ENCODE results near the gene ATG16L1. TPM values are rescaled to one million over a fixed set of nuclear protein-coding genes. Genes with fewer than 3 reads are reported as not detected.

ATG16L1 gene
- polyA plus RNA-seq, 1 donor from 2014 or later, result 67.6 TPM

DNA sequence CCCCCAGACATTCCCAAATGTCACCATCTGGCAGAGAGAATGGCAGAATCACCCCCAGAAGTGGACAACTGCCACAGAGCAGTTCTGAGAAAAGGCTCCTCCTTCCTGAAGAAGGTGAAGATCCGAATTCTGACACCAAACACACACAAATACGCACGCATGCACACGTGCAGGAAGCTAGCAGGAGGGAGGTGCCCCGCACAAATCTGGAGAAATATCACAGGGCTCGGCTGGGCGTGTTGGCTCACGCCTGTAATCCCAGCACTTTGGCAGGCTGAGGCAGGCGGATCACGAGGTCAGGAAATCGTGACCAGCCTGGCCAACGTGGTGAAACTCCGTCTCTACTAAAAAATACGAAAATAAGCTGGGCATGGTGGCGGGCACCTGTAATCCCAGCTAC is 38.5 kb upstream of the ATG16L1 start:
- Histone ChIP-seq H3K27ac (ENCODE audit: low read length) (no peak overlapping the region), H3K9ac (ENCODE audit: low read length) (no peak overlapping the region), H2AFZ (ENCODE audit: low read depth, low read length) (no peak overlapping the region), H3K36me3 (ENCODE audit: insufficient read depth, low read length) (no peaks in the 10 kb centered on the region), H3K9me2 (ENCODE audit: insufficient read depth, low read length) (no peaks in the 10 kb centered on the region), H4K20me1 (ENCODE audit: insufficient read depth) (no peaks in the 10 kb centered on the region), H3K27me3 (ENCODE audit: insufficient read depth, low read depth, low read length) (no peaks in the 10 kb centered on the region), H3K4me3 (ENCODE audit: low read length) (no peak overlapping the region), H3K9me3 (ENCODE audit: low read length) (no peaks in the 10 kb centered on the region), H3F3A (ENCODE audit: insufficient read depth, low read length, poor library complexity, severe bottlenecking) (no peaks in the 10 kb centered on the region), H3K4me2 (ENCODE audit: low read length) (no peak overlapping the region), H3K79me2 (replicated peaks; ENCODE audit: insufficient read depth, low read length) (no peaks in the 10 kb centered on the region)
- no peak for TF ChIP-seq POLR2AphosphoS5 (IDR thresholded peaks at IDR 0.05)
- TF ChIP-seq, protein P1, sequence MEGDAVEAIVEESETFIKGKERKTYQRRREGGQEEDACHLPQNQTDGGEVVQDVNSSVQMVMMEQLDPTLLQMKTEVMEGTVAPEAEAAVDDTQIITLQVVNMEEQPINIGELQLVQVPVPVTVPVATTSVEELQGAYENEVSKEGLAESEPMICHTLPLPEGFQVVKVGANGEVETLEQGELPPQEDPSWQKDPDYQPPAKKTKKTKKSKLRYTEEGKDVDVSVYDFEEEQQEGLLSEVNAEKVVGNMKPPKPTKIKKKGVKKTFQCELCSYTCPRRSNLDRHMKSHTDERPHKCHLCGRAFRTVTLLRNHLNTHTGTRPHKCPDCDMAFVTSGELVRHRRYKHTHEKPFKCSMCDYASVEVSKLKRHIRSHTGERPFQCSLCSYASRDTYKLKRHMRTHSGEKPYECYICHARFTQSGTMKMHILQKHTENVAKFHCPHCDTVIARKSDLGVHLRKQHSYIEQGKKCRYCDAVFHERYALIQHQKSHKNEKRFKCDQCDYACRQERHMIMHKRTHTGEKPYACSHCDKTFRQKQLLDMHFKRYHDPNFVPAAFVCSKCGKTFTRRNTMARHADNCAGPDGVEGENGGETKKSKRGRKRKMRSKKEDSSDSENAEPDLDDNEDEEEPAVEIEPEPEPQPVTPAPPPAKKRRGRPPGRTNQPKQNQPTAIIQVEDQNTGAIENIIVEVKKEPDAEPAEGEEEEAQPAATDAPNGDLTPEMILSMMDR (IDR thresholded peaks at IDR 0.05; ENCODE audit: poor library complexity, severe bottlenecking), result no peak
- TF ChIP-seq, protein P2, sequence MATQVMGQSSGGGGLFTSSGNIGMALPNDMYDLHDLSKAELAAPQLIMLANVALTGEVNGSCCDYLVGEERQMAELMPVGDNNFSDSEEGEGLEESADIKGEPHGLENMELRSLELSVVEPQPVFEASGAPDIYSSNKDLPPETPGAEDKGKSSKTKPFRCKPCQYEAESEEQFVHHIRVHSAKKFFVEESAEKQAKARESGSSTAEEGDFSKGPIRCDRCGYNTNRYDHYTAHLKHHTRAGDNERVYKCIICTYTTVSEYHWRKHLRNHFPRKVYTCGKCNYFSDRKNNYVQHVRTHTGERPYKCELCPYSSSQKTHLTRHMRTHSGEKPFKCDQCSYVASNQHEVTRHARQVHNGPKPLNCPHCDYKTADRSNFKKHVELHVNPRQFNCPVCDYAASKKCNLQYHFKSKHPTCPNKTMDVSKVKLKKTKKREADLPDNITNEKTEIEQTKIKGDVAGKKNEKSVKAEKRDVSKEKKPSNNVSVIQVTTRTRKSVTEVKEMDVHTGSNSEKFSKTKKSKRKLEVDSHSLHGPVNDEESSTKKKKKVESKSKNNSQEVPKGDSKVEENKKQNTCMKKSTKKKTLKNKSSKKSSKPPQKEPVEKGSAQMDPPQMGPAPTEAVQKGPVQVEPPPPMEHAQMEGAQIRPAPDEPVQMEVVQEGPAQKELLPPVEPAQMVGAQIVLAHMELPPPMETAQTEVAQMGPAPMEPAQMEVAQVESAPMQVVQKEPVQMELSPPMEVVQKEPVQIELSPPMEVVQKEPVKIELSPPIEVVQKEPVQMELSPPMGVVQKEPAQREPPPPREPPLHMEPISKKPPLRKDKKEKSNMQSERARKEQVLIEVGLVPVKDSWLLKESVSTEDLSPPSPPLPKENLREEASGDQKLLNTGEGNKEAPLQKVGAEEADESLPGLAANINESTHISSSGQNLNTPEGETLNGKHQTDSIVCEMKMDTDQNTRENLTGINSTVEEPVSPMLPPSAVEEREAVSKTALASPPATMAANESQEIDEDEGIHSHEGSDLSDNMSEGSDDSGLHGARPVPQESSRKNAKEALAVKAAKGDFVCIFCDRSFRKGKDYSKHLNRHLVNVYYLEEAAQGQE (IDR thresholded peaks at IDR 0.05; ENCODE audit: borderline replicate concordance), result no peak
- no peak for TF ChIP-seq EP300 (conservative IDR thresholded peaks at IDR 0.05; ENCODE audit: poor library complexity, severe bottlenecking)
- TF ChIP-seq SMC3 (conservative IDR thresholded peaks at IDR 0.05; ENCODE audit: poor library complexity), result no peak
- TF ChIP-seq MXI1 (conservative IDR thresholded peaks at IDR 0.05; ENCODE audit: poor library complexity, severe bottlenecking), result no peak
- no peak for TF ChIP-seq RAD21 (conservative IDR thresholded peaks at IDR 0.05)
- no peak for TF ChIP-seq EZH2 (IDR thresholded peaks at IDR 0.05; ENCODE audit: borderline replicate concordance, insufficient read depth, low read length, poor library complexity, severe bottlenecking)
- no peak for TF ChIP-seq TAF1 (IDR thresholded peaks at IDR 0.05; ENCODE audit: low read depth)

DNA sequence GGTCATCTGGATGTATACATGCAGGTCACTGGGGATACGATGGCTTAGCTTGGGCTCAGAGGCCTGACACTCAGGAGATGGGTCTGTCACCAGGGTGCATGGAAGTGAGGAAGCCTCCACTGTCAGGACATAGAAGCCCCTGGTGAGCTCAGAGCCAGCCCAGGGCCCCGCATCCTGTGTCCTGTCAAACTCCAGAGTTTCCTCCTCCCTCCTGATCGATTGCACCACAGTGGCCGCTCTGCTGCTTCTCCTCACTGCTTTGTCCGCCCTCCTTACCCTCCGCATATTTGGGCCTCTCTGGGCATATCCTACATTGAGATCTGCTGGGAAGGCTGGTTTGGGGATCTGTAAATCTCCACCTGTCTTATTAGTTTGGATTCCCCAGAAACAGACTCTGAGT is 37.5 kb upstream of the ATG16L1 start:
- Histone ChIP-seq H4K20me1 (ENCODE audit: insufficient read depth) (no peaks in the 10 kb centered on the region), H3K4me3 (ENCODE audit: low read length) (no peak overlapping the region), H3K27ac (ENCODE audit: low read length) (no peak overlapping the region), H3K36me3 (ENCODE audit: insufficient read depth, low read length) (no peaks in the 10 kb centered on the region), H3F3A (ENCODE audit: insufficient read depth, low read length, poor library complexity, severe bottlenecking) (no peaks in the 10 kb centered on the region), H3K9me3 (ENCODE audit: low read length) (no peaks in the 10 kb centered on the region), H2AFZ (ENCODE audit: low read depth, low read length) (no peak overlapping the region), H3K9me2 (ENCODE audit: insufficient read depth, low read length) (no peaks in the 10 kb centered on the region), H3K79me2 (replicated peaks; ENCODE audit: insufficient read depth, low read length) (no peaks in the 10 kb centered on the region), H3K27me3 (ENCODE audit: insufficient read depth, low read depth, low read length) (no peaks in the 10 kb centered on the region), H3K4me2 (ENCODE audit: low read length) (no peak overlapping the region), H3K9ac (ENCODE audit: low read length) (no peak overlapping the region)
- no peak for TF ChIP-seq EP300 (conservative IDR thresholded peaks at IDR 0.05; ENCODE audit: poor library complexity, severe bottlenecking)
- no peak for TF ChIP-seq RAD21 (conservative IDR thresholded peaks at IDR 0.05)
- no peak for TF ChIP-seq SMC3 (conservative IDR thresholded peaks at IDR 0.05; ENCODE audit: poor library complexity)
- TF ChIP-seq MXI1 (conservative IDR thresholded peaks at IDR 0.05; ENCODE audit: poor library complexity, severe bottlenecking), result no peak
- no peak for TF ChIP-seq EZH2 (IDR thresholded peaks at IDR 0.05; ENCODE audit: borderline replicate concordance, insufficient read depth, low read length, poor library complexity, severe bottlenecking)
- TF ChIP-seq, protein P2 (IDR thresholded peaks at IDR 0.05; ENCODE audit: borderline replicate concordance), result no peak
- no peak for TF ChIP-seq POLR2AphosphoS5 (IDR thresholded peaks at IDR 0.05)
- TF ChIP-seq TAF1 (IDR thresholded peaks at IDR 0.05; ENCODE audit: low read depth), result no peak
- TF ChIP-seq, protein P1 (IDR thresholded peaks at IDR 0.05; ENCODE audit: poor library complexity, severe bottlenecking), result no peak
